ENCODE results near the gene HOXA6.
A peak's percentile ranks its signal among the peaks of the same experiment; 100 is the strongest.

The HOXA6 gene

DNA sequence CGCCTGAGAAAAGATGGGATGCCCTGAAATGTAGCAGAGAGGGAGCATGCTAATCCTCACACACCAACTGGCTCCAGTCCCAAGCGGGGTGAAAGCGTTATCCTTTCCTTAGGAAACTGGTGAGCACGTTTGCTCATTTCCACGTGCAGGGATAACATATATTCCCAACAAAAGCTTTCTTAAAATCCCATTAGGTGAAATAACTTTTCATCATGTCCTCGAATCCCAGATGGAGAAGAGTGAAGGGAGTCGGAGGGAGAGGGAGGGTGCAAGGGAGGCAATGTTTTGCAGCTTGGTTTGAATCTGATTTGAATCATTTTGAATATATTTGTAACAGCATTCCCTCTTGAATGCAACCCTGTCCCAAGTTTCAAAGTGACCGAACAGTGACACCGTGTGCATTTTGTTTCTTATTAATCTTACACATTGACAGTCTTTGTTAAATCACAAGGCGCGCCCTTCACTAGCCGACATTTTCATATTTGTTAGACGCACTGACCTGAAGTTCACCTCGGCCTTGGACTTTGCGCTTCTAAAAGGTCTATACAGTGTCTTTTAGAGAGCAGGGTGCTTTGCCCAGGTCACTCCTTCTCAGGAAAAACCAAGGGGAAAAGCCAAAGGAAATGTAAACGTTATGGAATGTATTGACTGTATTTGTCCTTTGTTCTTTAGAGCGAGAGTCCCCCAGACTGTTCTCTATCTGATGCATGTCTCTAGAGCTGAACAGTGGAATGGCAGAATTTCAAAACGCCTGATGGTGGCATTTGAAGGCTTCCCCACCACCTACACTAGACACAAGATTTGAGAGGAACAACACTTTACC, 14.0 kb downstream of the HOXA6 start:
- no peak for DNase-seq

DNA sequence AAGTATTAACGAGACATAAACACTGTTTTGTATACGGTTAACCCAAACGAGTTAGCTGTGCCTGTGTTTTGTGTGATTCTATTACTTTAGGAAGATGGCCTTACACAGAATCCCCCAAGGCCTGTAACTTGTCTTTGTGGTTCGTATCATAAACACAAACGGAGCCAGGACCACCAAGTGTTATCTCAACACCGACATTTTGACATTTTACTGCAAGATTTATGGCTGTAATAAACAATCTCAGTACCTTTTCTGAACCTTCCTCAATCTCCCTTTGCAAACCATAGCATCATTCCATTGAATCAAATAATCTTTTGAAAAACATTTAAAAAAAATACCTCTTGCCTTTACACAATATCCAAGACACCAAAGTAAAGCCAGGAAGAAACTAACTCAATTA, 14.6 kb downstream of the HOXA6 start:
- no peak for DNase-seq

DNA sequence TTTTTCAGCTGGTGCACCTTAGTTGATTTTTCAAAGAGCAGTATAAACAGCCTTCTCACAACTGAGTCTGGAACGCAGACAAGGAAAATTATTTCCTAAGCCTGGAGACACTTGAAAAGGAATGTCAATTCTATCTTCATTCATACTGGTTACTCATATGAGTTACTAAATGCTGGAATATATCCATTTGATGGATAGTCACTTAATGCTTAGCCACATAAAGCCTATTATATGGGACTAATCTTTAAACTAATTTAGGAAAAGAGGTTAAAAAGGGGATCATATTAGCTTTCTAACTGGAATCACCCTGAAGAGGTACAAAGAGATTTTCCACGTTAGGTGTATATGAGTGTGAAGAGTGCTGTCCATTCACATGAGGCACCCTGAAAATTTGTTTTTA, 15.4 kb downstream of the HOXA6 start:
- no peak for DNase-seq

DNA sequence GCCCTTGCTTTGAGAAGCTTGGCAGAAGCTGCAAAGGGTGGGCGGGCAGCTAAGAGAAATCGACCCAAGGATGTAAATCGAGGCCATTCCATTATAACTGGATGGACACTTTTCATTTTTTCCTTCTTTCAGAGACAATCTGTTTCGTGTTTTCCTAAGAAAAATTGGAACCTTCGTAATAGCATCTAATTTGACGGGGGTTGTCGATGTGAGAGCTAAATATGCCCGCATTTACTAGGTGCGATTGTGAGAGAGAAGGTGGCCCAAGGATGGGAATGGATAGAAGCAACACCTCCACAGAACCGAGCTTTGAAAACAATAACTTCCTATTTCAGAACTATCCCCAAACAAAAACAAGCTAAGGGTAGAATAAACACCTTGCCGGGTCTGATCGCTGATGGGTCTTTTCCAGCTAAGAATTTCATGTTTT, 16.2 kb downstream of the HOXA6 start:
- DNase-seq: no peak

DNA sequence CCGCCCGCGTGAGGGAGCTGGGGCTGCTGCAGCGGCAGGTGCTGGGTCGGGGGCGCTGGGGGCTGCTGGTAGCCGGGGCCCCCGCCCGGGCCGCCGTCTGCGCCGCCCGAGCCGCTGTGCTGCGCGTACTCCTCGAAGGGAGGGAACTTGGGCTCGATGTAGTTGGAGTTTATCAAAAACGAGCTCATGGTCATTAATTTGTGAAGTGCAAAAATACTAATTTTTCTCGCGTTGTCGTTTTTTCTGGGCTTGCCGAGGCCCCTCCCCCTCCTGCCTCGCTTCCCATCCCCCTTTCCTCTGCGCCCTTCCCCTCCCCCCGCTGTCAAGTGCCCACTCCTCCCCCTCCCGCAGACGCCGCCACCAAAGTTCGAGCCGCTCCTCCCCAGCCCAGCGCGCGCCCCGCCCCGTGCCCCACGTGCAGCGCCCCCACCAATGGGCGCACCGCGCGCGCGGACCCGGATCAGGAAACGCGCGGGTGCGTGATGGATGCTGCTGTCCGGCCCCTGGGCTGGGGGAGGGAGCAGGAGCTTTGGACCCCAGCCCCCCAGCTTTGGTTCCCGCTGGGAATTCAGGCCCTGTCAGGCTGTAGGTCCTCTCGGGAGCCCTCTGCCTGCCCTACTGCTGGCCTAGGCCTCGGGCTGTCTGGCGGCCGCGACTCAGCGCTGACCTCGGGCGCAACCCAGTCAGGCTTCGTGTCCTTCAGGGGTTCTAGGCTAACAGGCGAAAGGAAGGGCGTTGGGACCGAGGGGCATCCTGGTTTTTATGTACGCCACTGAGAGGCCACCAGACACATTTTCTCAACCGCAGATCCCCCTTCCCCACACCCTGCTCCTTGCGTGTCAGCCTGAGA, 16.8 kb downstream of the HOXA6 start, which contains the start of gene HOXA4:
TSS of gene HOXA4 (minus strand) at position 218 of the 850 bp plus-strand sequence. CDS start at position 194, 24 bp downstream.
- DNase-seq: peak; percentile 76

DNA sequence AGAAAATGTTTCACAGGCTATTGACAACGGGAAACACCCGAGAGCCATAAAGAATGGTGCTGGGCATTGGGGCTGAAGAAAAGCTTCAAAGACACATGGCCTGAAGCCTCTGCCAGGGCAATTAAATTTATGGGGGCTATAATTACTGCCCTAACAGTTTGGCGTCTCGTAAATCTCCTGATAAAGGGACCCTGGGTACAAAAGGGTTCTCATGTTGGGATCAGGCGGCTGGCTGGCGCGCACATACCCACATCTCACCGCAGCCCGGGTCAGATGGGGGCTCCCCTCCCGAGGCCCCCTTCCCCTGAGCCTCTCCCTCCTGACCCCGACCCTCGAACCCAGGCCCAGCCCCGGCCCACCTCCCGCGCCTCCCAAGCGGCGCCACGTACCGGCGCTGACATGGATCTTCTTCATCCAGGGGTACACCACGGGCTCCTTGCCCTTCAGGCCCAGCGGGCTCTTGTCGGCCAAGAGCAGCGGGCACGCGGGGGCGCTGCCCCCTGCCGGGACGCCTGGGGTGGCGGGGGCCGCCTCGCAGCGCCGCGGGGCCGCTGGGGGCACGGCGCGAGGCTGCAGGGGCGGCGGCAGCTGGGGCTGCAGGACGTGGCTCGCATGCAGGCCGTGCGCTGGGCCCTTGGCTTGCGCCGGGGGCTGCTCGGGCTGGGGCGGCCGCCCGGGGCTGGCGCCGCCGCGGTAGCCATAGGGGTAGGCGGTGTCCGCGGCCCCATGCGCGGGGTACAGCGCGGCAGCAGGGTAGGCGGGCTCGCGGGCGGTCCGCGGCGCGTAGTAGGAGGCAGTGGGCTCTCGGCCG, 17.6 kb downstream of the HOXA6 start:
- no peak for DNase-seq

DNA sequence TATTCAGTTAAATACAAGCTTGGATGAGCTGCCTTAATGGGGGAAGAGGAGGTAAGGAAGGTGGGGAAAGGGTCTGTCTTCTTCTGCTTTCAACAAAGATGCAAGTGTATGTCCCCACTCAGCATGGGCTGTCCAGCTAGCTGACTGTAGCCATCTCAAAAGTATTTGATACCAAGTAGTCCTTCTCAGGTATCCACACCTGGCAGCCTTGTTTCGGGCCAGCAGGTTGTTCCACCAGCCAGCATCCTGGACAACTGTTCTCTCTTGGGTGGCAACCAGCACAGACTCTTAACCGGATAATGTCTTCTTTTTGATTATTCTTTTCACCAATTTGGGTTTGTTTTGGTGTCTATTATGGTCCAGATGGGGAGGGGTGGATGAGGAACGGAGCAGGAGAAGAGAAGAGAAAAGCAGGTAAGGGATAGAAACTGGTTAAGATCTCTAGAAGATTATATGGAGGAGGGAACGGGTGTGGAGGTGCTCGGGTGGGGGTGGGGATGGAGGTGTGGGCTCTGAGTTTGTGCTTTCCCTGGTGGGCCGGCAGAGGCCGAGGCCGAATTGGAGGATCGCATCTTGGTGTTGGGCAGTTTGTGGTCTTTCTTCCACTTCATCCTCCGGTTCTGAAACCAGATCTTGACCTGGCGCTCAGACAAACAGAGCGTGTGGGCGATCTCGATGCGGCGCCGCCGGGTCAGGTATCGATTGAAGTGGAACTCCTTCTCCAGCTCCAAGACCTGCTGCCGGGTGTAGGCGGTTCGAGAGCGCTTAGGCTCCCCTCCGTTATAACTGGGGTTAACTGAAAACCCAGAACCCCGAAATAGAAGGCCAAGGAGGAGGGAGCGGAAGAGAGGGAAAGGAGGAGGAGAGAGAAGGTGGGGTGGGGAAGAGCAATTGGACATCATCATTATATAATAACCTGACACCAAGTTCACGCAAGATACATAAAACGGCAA, 18.5 kb downstream of the HOXA6 start:
- DNase-seq: no peak

DNA sequence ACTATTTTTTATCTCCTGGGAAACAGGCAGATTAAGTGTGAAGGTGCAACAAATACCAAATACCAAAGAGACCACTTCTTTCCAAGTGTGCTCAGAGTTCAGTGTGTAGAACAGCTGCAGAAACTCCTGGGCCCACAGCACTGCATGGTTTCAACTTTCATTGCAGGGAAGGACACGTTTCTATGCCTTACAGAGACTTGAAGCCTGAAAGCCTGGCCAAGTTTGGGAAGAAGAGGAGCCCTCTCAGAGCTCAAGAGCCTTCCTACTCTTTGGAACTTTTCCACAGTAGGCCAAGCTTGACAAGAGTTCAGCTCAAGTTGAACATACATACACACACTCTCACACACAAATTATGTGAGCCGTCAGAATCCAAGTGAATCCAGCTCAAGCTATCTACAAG, 19.5 kb downstream of the HOXA6 start:
- DNase-seq: no peak

DNA sequence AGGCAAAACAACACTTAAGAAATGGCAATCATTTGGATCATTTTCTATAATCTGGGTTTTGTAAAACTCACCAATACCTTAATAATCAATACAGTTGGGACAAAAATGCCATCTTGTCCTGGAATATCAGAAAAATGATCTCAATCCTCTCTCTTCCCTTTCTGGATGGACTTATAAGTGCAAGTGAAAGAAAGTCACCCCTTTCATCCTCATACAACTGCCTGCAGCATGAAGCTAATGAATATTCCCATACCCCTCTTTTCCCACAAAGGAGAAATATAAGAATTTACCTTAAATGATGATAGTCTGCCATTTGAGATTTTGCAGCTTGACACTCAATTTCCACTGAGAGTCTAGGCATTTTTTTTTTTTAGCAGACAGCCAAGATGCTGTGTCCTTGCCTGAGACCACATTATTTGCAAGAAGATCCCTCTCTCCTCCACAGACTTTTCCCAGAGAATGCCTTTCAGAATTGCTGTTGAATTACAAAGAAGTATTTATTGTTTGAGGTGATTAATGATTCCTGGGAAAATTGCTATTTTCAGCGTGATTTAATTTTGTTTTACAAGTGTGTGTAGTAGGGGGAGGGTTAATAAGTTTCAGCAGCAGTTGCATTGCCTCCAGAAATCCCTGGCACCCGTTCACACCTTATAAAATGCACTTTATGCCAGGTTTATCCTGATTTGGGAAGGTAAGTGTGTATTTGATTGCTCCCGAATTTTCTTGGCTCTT, 20.8 kb downstream of the HOXA6 start:
- no peak for DNase-seq

DNA sequence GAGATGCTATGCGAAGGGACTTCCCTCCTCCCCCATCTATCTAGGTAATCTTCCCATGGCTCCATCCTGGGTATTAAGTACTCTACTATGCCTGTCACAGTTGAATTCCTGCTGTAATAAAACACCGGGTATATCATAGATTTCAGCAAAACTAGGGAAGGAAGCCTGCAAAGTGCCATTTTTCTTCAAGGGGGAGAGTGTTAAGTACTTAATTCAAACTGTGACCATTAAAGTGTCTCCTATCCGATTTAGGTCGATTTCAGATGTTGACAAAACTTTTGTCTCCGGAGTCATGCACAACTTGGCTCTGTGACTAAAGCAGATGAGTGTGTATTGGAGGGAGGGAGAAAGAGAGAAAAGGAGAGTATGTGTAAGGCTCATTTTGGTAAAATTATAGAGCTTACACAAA, 21.6 kb downstream of the HOXA6 start:
- no peak for DNase-seq

DNA sequence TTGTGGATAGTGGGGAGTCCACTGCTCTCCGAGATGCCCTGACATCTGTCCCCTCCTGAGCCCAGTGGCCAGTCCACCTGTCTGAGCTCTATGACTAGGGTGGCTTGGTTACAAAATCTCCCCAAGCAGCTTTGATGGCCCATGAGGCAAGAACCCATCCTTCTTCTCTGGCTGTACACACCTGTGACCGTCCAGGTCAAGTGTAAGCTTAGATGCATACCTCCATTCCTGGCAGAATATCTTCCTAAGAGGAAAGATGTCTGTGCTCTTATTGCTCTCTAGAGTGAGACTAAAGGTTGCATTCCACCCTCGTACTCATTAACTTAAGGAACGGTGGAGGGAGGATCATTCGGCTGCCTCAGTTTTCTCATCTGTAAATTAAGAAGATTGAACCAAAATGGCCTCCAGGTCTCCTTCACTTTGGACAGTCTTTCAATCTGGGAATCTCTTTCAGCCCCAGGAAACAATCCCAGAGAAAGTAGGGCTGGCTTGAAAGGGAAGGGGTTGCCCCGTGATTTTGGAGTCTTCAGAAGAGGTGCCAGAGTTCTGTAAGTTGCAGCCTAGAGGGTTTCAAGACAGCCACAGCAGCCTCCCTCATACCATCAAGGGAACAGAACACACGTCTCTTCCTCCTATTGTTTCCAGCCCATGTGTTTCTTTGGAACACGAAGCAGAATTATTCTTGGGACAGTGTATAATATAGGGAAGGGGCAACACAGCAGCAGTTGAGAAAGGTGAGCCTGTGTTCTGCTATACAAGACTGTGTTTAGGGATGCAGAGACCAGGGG, 22.5 kb downstream of the HOXA6 start:
- DNase-seq: no peak

DNA sequence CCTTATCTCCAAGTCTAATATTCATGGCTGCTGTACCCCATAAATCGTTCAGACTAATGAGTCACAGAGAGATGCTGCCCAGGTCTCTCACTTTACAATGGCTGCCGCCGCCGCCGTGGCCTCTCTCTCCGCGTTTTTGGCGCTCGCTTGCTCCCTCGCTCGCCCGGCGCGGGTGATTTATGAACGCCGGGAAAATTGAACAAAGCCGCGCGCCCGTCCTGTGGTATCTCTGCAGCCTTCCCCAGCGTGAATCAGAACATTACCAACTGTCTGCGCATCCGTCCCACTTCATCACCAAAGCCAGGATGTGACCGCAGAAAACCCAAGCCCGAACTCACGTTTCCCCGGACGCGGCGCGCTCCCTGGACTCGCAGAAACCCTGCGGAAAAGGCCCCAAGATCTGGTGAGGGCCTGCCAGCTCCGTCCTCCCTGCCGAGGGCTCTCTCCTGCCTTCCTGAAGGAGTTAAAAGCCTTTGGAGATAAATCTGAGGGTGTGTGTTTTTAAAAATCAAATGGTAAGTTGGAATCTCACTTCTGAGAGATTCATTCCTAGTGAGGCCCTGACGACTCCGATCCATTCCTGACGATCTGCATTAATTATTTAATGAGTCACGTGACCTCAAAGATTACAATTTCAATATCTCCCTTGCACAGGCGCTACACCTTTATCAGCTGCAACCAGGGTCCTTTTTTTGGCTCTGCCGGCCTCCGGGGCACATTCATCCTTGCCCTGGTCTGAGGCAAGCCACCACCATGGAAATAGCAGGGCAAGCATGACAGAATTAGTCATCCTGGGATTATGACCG, 23.3 kb downstream of the HOXA6 start:
- DNase-seq: no peak

DNA sequence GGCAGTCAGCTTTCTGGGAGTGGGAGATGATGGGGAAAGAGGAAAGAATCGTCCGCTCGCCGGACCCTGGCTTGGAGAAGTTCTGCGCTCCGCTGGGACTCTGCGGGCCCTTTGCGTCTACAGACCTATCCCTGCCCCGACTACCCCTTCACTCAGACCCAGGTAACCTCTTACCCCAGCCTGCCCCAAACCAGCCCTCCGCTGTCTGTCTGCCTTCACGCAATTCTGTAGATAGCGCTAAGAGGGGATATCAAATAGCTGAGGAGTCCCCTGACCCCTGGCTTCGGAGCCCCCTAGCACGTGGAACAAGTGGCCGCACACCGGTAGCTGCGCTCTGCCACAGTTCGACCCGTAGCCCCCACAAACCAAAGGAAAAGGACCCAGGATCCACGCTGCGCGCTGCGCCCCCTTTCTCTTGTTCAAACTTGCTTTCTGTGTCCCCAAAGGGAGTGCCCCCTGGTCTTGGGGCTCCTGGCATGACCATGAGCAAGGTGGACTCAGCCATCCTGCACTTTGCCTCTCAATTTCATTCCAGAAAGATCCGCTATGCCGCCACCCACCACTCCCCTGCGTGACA, 24.0 kb downstream of the HOXA6 start:
- no peak for DNase-seq

DNA sequence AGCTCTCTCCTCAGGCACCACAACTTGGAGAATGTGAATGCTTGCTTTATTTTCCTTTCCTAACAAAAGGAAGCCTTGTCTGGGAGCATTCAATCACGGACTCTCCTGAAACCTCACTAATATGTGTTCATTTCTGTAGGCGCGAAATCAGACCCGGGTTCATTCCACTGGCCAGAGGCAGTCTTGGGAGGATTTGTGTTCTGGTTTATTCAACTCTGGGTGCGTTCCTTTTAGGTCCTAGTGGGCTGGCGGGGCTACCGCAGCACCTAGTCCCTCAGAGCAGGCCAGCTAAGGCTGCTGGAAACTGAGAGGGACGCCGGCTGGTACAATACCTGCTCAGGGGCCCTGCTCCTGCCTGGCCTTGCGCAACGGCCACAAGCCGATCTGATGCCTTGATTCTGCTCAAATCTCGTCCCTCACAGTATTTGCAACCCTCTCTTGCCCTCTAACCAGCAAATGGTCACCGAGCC, 24.5 kb downstream of the HOXA6 start:
- no peak for DNase-seq

DNA sequence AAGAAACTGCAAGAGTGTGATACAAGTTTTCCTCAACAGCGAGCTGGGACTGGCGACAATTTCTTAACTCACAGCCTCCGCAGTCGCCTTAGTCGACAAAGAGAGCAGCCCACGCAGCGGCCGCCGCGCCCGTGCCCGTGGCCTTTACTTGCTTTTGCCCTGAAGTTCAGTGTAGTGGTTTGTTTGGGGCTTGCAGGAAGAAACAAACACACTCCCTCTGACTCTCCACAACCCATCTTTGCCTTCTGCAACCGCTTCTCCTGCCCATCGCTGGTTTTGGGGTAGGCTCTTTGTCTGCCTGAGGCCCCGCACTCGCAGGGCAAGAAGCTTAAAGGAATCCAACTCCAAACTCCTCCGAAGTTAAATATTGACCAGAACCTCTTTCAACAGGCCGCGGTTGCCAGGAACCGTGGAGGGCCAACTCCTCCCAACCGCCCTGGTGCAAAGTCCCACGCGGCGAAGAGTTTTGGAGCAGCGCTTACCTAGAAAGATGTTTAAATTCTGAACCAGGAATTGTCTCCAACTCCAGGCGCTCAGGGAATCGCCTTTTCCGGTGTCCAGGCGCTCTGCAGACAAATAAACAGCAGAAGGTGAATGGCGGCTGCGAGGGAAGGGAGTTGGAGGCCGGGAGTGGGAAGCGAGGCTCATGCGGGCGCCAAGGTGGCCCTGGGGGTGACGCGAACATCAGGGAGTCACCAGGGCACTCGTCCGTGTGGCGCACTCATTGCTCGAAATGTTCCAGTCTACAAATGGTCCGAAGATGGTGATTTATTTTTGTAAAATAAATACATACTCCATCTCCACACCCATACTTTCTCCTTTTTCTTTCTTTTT, 25.3 kb downstream of the HOXA6 start:
- no peak for DNase-seq

DNA sequence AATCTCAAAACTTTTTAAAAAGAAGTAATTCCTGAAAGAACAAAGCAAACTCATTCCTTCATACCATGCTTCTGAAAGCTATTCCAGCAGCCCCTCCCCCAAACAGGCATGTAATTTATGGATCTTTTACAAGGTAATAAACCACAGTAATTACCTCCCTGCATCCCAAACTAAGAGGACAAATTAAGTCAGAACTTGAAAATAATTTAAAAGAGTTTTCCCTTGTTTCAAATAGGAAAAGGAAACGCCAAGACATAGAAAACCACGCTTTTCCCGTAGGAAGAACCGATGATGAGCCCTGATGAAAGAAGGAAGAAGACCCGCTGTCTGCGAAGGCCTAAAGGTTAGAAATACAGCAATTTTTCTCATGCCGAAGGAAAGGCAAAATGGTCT, 25.9 kb downstream of the HOXA6 start:
- DNase-seq: no peak

DNA sequence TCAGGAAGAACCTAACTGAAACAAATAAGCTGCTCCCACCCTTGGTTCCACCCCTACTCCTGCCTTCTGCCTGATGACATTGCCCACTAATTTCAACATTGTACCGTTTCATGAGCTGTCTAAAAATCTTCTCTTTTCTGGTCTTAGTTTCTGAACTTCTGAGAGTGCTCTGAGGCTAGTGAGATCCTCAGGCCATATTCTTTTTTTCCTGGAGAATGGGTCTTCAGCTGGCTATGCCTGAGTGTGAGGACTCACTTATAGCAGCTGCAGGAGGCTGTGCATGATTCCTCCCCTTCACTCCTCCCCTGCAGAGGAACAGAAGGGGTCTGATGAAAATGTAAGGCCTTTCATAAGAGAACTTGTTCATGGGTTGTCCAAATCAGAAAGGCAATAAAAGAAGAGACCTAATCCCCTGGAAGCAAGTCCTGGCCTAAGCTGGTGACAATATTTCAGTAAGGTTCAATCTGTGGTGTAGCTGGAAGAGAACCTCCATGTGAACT, 28.1 kb downstream of the HOXA6 start:
- no peak for DNase-seq

DNA sequence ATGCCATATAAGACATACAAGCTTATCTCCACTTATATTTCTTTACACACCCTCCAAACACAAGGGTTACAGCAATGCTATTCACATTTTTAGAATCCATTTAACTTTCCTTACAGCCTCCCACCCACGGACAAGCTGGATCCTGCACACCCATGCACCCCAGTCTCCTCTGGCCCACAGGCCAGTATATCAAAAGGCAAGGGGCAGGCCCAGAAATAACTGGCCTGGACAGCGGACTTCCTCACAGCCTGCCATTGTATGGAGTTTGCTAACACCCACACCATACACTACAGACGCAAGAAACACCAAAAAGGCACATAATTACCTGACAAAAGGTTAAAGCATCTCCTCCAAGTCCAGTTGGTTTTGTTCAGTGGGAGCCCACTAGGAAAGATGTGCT, 29.0 kb downstream of the HOXA6 start:
- DNase-seq: no peak

Measured in activated CD4-positive, alpha-beta T cell treated with anti-CD3 and anti-CD28 coated beads, Interleukin-2, amount 50 U/mL, for 1 hour (primary cell).